Loucy (cell line): Measurements from ENCODE around the gene SPIRE2.

Source experiments
- CTCF ChIP-seq: fragments of 200-600 bp; sonication (generic); conservative IDR thresholded peaks from 2 replicates; pipeline ENCODE4 v1.5.1; 2014; ENCODE audit warnings: mild to moderate bottlenecking, antibody characterized with exemption, low read length
- EZH2phosphoT487 ChIP-seq: fragments of 200-600 bp; IDR thresholded peaks from 2 replicates; pipeline ENCODE4 v1.6.1; 2018; ENCODE audit warnings: antibody characterized with exemption, mild to moderate bottlenecking, moderate library complexity, borderline replicate concordance

DNA sequence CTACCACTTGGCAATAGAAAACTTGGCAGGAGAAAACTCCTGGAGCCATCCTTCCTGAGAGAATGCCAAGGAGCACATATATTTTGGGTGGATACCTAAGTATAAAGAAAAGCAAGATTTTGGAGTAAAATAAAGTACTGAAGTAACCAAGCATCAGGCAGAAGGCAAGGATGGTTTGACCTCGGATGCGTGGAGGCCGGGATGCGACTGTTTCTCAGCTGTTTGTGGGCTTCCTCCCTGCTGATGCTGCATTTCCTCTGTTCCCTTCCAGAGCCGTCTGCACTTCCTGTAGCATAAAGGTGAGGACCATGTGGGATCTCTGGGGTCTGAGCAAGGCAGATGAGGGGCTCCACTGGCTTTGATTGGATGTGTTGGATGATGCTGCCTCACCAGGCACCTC is 39.6 kb downstream of the SPIRE2 start:
- TF ChIP-seq CTCF (no peak), EZH2phosphoT487 (no peak)
